ENCODE results near the gene SLC25A42. TPM values are rescaled to one million over a fixed set of nuclear protein-coding genes. Genes with fewer than 3 reads are reported as not detected.
A peak's percentile ranks its signal among the peaks of the same experiment; 100 is the strongest.
"Not testable (repeated sequence)": the region's sequence is repeated elsewhere in the genome, so short reads cannot be mapped to it uniquely, and the experiment has no call there.

Gene SLC25A42
- total and polyA plus RNA-seq, 2 of the 4 experiments (the other 2 are of a cell fraction) = 2.0 to 9.9 TPM

- intact Hi-C loops (cut with micrococcal nuclease) (no loop called here), dilution Hi-C loops (cut with HindIII; ENCODE audit: low sequenced_read_pairs, unreplicated experiment) (no loop called here), in situ Hi-C loops (cut with MboI; ENCODE audit: low sequenced_read_pairs) (no loop called here)
- Histone ChIP-seq H3K4me2 (ENCODE audit: low read depth, low read length) (peak overlapping the region; percentile 77; the same call in 1 of the 2 replicates), H4K5ac (ENCODE audit: low read depth, low read length) (peak overlapping the region; percentile 77; the same call in 1 of the 2 replicates), H3K56ac (ENCODE audit: extremely low read depth, insufficient read depth, low read length) (0 out of 2 replicates have a peak overlapping the region, but pooled peaks have one; percentile 38), H3K9me1 (ENCODE audit: insufficient read depth, low read length) (peaks cover 8% of the 10 kb centered on the region), H2BK5ac (ENCODE audit: low read depth, low read length, poor library complexity, severe bottlenecking) (no peak overlapping the region), H3K36me3 (ENCODE audit: control insufficient read depth, insufficient read depth, low read length) (no peaks in the 10 kb centered on the region), H3K4me1 (ENCODE audit: control insufficient read depth, insufficient read depth, low read length) (peaks cover 16% of the 10 kb centered on the region), H4K8ac (ENCODE audit: low read depth in 2 of 2, low read length in 2 of 2) (peak overlapping the region; percentile 94 to 99; a peak in 3 of 4 replicates), H2BK120ac (ENCODE audit: low read depth, low read length) (peak overlapping the region; percentile 9; the same call in 1 of the 2 replicates), H3K9me3 (ENCODE audit: control insufficient read depth, insufficient read depth, low read length) (no peaks in the 10 kb centered on the region), H3K18ac (ENCODE audit: low read depth, low read length) (peak overlapping the region; percentile 50; the same call in 1 of the 2 replicates), H3K27ac (ENCODE audit: insufficient read depth, low read length) (peak overlapping the region; percentile 40; the same call in 1 of the 2 replicates), H3K79me1 (ENCODE audit: low read depth in 1 of 2, low read length in 2 of 2) (no peaks in the 10 kb centered on the region), H4K91ac (ENCODE audit: insufficient read depth, low read depth, low read length) (no peak overlapping the region), H4K20me1 (ENCODE audit: insufficient read depth, low read length) (no peaks in the 10 kb centered on the region), H3K4me3 (ENCODE audit: insufficient read depth, low read depth, low read length) (no peak overlapping the region), H2AFZ (replicated peaks; ENCODE audit: low read length, poor library complexity) (peak overlapping the region; percentile 97), H3K9ac (ENCODE audit: low read depth, low read length) (peak overlapping the region; percentile 61; the same call in 1 of the 2 replicates), H3K14ac (replicated peaks; ENCODE audit: low read depth, low read length) (peak overlapping the region; percentile 4; the same call in 1 of the 2 replicates), H2AK9ac (replicated peaks; ENCODE audit: low read depth, low read length, poor library complexity) (peak overlapping the region; percentile 83), H2BK15ac (ENCODE audit: low read depth, low read length) (no peak overlapping the region; the same call in 2 of the 3 replicates), H3K4ac (ENCODE audit: low read depth, low read length) (peak overlapping the region; percentile 6), H3K23ac (ENCODE audit: low read depth, low read length) (no peak overlapping the region), H2AK5ac (ENCODE audit: low read depth, low read length) (peak overlapping the region; percentile 0; the same call in 1 of the 2 replicates), H2BK20ac (ENCODE audit: low read depth, low read length) (no peak overlapping the region), H3K27me3 (ENCODE audit: control insufficient read depth, insufficient read depth, low read length) (no peaks in the 10 kb centered on the region)
- no peak for DNase-seq
- 35% methylated on average over 16 of the region's 25 CpGs; no CpG with 5 or more reads in 1 of the 2 experiments for WGBS, 2 experiments (ENCODE audit: extremely low coverage in 2 of 2, insufficient read length in 1 of 2)
- CTCF ChIA-PET = no interaction called here
- TF ChIP-seq USF2 (IDR thresholded peaks at IDR 0.05; ENCODE audit: low read depth, low read length) (no peak), RAD21 (IDR thresholded peaks at IDR 0.05; ENCODE audit: low read length) (no peak), MXI1 (IDR thresholded peaks at IDR 0.05; ENCODE audit: borderline replicate concordance, low read depth, low read length) (no peak)
- no peak for ATAC-seq (ENCODE audit: low read depth)
- POLR2A ChIA-PET (ENCODE audit: unreplicated experiment) = no interaction called here
- BruUV-seq (replicated peaks) = no TSS peak
Observed at GRCh38 chr19:19106056-19106551, 42.3 kb downstream of the SLC25A42 start.

DNA sequence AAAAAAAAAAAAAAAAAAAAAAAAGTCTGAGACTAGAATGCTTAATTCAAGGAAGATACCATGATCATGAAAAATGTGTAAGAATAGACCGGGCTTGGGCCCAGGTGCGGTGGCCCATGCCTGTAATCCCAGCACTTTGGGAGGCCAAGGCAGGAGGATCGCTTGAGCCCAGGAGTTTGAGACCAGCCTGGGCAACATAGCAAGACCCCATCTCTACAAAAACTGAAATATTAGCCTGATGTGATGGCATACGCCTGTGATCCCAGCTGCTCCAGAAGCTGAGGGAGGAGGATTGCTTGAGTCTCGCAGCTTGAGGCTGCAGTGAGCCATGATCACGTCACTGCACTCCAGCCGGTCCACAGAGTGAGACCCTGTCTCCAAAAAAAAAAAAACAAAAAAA is 43.1 kb downstream of the SLC25A42 start:
- H4K91ac ChIP-seq (ENCODE audit: insufficient read depth, low read depth, low read length); H3K4ac ChIP-seq (ENCODE audit: low read depth, low read length); BruUV-seq (replicated peaks); DNase-seq; dilution Hi-C loops (cut with HindIII; ENCODE audit: low sequenced_read_pairs, unreplicated experiment); H4K20me1 ChIP-seq (ENCODE audit: insufficient read depth, low read length); in situ Hi-C loops (cut with MboI; ENCODE audit: low sequenced_read_pairs); H4K8ac ChIP-seq (ENCODE audit: low read depth in 2 of 2, low read length in 2 of 2); H2AFZ ChIP-seq (replicated peaks; ENCODE audit: low read length, poor library complexity); CTCF ChIA-PET; H3K9me3 ChIP-seq (ENCODE audit: control insufficient read depth, insufficient read depth, low read length); H3K4me3 ChIP-seq (ENCODE audit: insufficient read depth, low read depth, low read length); H3K79me1 ChIP-seq (ENCODE audit: low read depth in 1 of 2, low read length in 2 of 2); H3K27me3 ChIP-seq (ENCODE audit: control insufficient read depth, insufficient read depth, low read length); H2BK120ac ChIP-seq (ENCODE audit: low read depth, low read length); POLR2A ChIA-PET (ENCODE audit: unreplicated experiment); H3K36me3 ChIP-seq (ENCODE audit: control insufficient read depth, insufficient read depth, low read length); H2BK20ac ChIP-seq (ENCODE audit: low read depth, low read length); H3K27ac ChIP-seq (ENCODE audit: insufficient read depth, low read length); H2BK15ac ChIP-seq (ENCODE audit: low read depth, low read length); H3K9ac ChIP-seq (ENCODE audit: low read depth, low read length); H3K56ac ChIP-seq (ENCODE audit: extremely low read depth, insufficient read depth, low read length); H2AK5ac ChIP-seq (ENCODE audit: low read depth, low read length); H4K5ac ChIP-seq (ENCODE audit: low read depth, low read length); H2BK5ac ChIP-seq (ENCODE audit: low read depth, low read length, poor library complexity, severe bottlenecking); H3K9me1 ChIP-seq (ENCODE audit: insufficient read depth, low read length); ATAC-seq (ENCODE audit: low read depth); H3K18ac ChIP-seq (ENCODE audit: low read depth, low read length); H3K4me2 ChIP-seq (ENCODE audit: low read depth, low read length); H3K14ac ChIP-seq (replicated peaks; ENCODE audit: low read depth, low read length); intact Hi-C loops (cut with micrococcal nuclease); H2AK9ac ChIP-seq (replicated peaks; ENCODE audit: low read depth, low read length, poor library complexity); H3K23ac ChIP-seq (ENCODE audit: low read depth, low read length): not testable (repeated sequence)
- no CpG with 5 or more reads among the region's 7 CpGs for WGBS, 2 experiments (ENCODE audit: extremely low coverage in 2 of 2, insufficient read length in 1 of 2)
- H3K4me1 ChIP-seq (ENCODE audit: control insufficient read depth, insufficient read depth, low read length) = peaks cover 16% of the 10 kb centered on the region
